Esophagus muscularis mucosa (tissue), 4 donors: ENCODE results near the gene AHRR. TPM values are rescaled to one million over a fixed set of nuclear protein-coding genes. Genes with fewer than 3 reads are reported as not detected.

Experiments used
- DNase-seq: peaks from one replicate; pipeline ENCODE4 v3.0.0-alpha.2; 2017; ENCODE audit errors: extremely low spot score
- H3K27ac ChIP-seq, 4 donors: fragments of 200-600 bp; sonication (generic); replicated peaks in 1 of 4; 1 replicate in 3 of 4; 2 replicates in 1 of 4; pipeline ENCODE4 v1.5.1; 2016 to 2019; ENCODE audit warnings: mild to moderate bottlenecking in 1 of 4
- H3K27me3 ChIP-seq, 4 donors: fragments of 200-600 bp; sonication (generic); one replicate each; pipeline versions ENCODE4 v1.5.1 to v1.6.0; 2016 to 2019
- H3K36me3 ChIP-seq, 4 donors: fragments of 200-600 bp; sonication (generic); one replicate each; pipeline ENCODE4 v1.5.1; 2016 to 2019
- H3K4me1 ChIP-seq, 4 donors: fragments of 200-600 bp; sonication (generic); one replicate each; pipeline ENCODE4 v1.5.1; 2016 to 2019
- H3K4me3 ChIP-seq, 4 donors: fragments of 200-600 bp; sonication (generic); 1 replicate in 2 of 4; 2 replicates in 2 of 4; pipeline ENCODE4 v1.5.1; 2016 to 2019; ENCODE audit warnings: mild to moderate bottlenecking in 4 of 4, moderate library complexity in 1 of 4
- H3K9me3 ChIP-seq, 4 donors: fragments of 200-600 bp; sonication (generic); 1 replicate in 3 of 4; 2 replicates in 1 of 4; pipeline ENCODE4 v1.5.1; 2016 to 2019
- CTCF ChIP-seq, 3 experiments: fragments of 200-600 bp in 2 of 3; fragments of 450-650 bp in 1 of 3; sonication (generic) in 2 of 3; IDR thresholded peaks; one replicate each; pipeline ENCODE4 v1.5.1; 2017 to 2019; ENCODE audit warnings: antibody characterized with exemption in 3 of 3, mild to moderate bottlenecking in 2 of 3, moderate library complexity in 1 of 3
- EP300 ChIP-seq: sonication (generic); formaldehyde crosslinking; IDR thresholded peaks from one replicate; pipeline ENCODE4 v1.6.1; 2017; ENCODE audit warnings: antibody characterized with exemption
- POLR2A ChIP-seq: fragments of 450-650 bp; IDR thresholded peaks from one replicate; pipeline ENCODE4 v1.6.1; 2017; ENCODE audit warnings: antibody characterized with exemption, moderate library complexity, mild to moderate bottlenecking, low read depth
- POLR2AphosphoS5 ChIP-seq, 2 donors: sonication (generic); formaldehyde crosslinking; IDR thresholded peaks; one replicate each; pipeline ENCODE4 v1.6.1; 2017; ENCODE audit warnings: antibody characterized with exemption in 2 of 2
- WGBS: methylation state at CpG from one replicate; pipeline ENCODE4 v1.1.5; 2018; 5-methylcytosine and 5-hydroxymethylcytosine counted together
- intact Hi-C: fragments of 100-400 bp; cut with DNase I; formaldehyde crosslinking; loops from one replicate; pipeline ENCODE4 v1.15.1; 2023
- total RNA-seq, 4 donors: library from RNA; depleted of rRNA; stranded (reverse); fragments of >200 nt; gene quantifications; one replicate each; pipeline versions ENCODE4 v1.1.0 to v1.2.1, GENCODE V29; 2016

AHRR gene
- total RNA-seq, 4 donors from 2014 or later: 0.33 to 5.5 (median 0.86) TPM

- DNase-seq: no peak
- peaks cover 0 to 5% (median 0%) of the 10 kb centered on the region in 4 donors for H3K4me1 ChIP-seq
- H3K27ac ChIP-seq: no peak overlapping the region
- H3K36me3 ChIP-seq: no peaks in the 10 kb centered on the region
- 80% methylated on average over 7 of the region's 24 CpGs for WGBS
- H3K9me3 ChIP-seq: no peaks in the 10 kb centered on the region
- no peak overlapping the region for H3K4me3 ChIP-seq
- TF ChIP-seq POLR2A: no peak
- TF ChIP-seq EP300: no peak
- no peak for TF ChIP-seq POLR2AphosphoS5 (IDR thresholded peaks at IDR 0.05)
- TF ChIP-seq CTCF (IDR thresholded peaks at IDR 0.05): no peak
- H3K27me3 ChIP-seq: peaks cover 0 to 96% (median 40%) of the 10 kb centered on the region in 4 donors
- intact Hi-C loops: no loop called here
Observed at GRCh38 chr5:482021-482420, 160.5 kb downstream of the AHRR start.

- Histone ChIP-seq H3K4me3 (no peak overlapping the region), H3K27ac (no peak overlapping the region), H3K4me1 (peaks cover 0 to 5% (median 0%) of the 10 kb centered on the region in 4 donors), H3K27me3 (peaks cover 0 to 91% (median 38%) of the 10 kb centered on the region in 4 donors), H3K9me3 (no peaks in the 10 kb centered on the region), H3K36me3 (no peaks in the 10 kb centered on the region)
- no peak for TF ChIP-seq EP300
- no peak for TF ChIP-seq POLR2A
- no peak for TF ChIP-seq POLR2AphosphoS5 (IDR thresholded peaks at IDR 0.05)
- no peak for TF ChIP-seq CTCF (IDR thresholded peaks at IDR 0.05)
- intact Hi-C loops: no loop called here
- WGBS: 93% methylated on average over 22 of the region's 27 CpGs
- no peak for DNase-seq
Observed at GRCh38 chr5:482506-482905, 161.0 kb downstream of the AHRR start.

- Histone ChIP-seq H3K27ac (no peak overlapping the region), H3K4me1 (peaks cover 0 to 5% (median 0%) of the 10 kb centered on the region in 4 donors), H3K27me3 (peaks cover 0 to 88% (median 35%) of the 10 kb centered on the region in 4 donors), H3K9me3 (no peaks in the 10 kb centered on the region), H3K4me3 (no peak overlapping the region), H3K36me3 (no peaks in the 10 kb centered on the region)
- intact Hi-C loops: no loop called here
- 95% methylated on average over 25 of the region's 26 CpGs for WGBS
- TF ChIP-seq POLR2A (no peak), EP300 (no peak), CTCF (IDR thresholded peaks at IDR 0.05) (no peak), POLR2AphosphoS5 (IDR thresholded peaks at IDR 0.05) (no peak)
- DNase-seq: no peak
Observed at GRCh38 chr5:483011-483410, 161.5 kb downstream of the AHRR start.

GRCh38 chr5:483434-484140 is 162.1 kb downstream of the AHRR start:
- no peak for TF ChIP-seq EP300
- TF ChIP-seq POLR2A: no peak
- TF ChIP-seq POLR2AphosphoS5 (IDR thresholded peaks at IDR 0.05): no peak
- TF ChIP-seq CTCF (IDR thresholded peaks at IDR 0.05): no peak
- H3K27ac ChIP-seq: no peak overlapping the region
- intact Hi-C loops: no loop called here
- no peaks in the 10 kb centered on the region for H3K36me3 ChIP-seq
- H3K9me3 ChIP-seq: no peaks in the 10 kb centered on the region
- peaks cover 0 to 88% (median 29%) of the 10 kb centered on the region in 4 donors for H3K27me3 ChIP-seq
- H3K4me1 ChIP-seq: peaks cover 0 to 5% (median 0%) of the 10 kb centered on the region in 4 donors
- no peak overlapping the region for H3K4me3 ChIP-seq
- WGBS: 85% methylated on average over 22 of the region's 34 CpGs
- DNase-seq: no peak
